Measurements from ENCODE around the gene ZNF280B.

ZNF280B gene

GRCh38 chr22:22547226-22547625 lies 38.7 kb upstream of the ZNF280B start:
- TF ChIP-seq CTCF (conservative IDR thresholded peaks at IDR 0.05) (no peak), ZFX (IDR thresholded peaks at IDR 0.05) (no peak)
- no peak overlapping the region for H3K27ac ChIP-seq

GRCh38 chr22:22546490-22546889 lies 37.9 kb upstream of the ZNF280B start:
- no peak overlapping the region for H3K27ac ChIP-seq
- no peak for TF ChIP-seq CTCF (conservative IDR thresholded peaks at IDR 0.05)
- no peak for TF ChIP-seq ZFX (IDR thresholded peaks at IDR 0.05)

GRCh38 chr22:22545084-22545483 lies 36.5 kb upstream of the ZNF280B start:
- no peak overlapping the region for H3K27ac ChIP-seq

GRCh38 chr22:22538226-22538989 lies 29.9 kb upstream of the ZNF280B start:
- TF ChIP-seq ZFX (IDR thresholded peaks at IDR 0.05) = no peak
- TF ChIP-seq CTCF (conservative IDR thresholded peaks at IDR 0.05) = no peak
- H3K27ac ChIP-seq = no peak overlapping the region

More at GRCh38 chr22:22545084-22545483, 36.5 kb upstream of the ZNF280B start:
- TF ChIP-seq CTCF (conservative IDR thresholded peaks at IDR 0.05) (no peak), ZFX (IDR thresholded peaks at IDR 0.05) (no peak)

- H3K27ac ChIP-seq = no peak overlapping the region
Measured at GRCh38 chr22:22536916-22537315, 28.4 kb upstream of the ZNF280B start.

GRCh38 chr22:22536515-22536914 lies 28.0 kb upstream of the ZNF280B start:
- no peak overlapping the region for H3K27ac ChIP-seq
- TF ChIP-seq CTCF (conservative IDR thresholded peaks at IDR 0.05) (no peak), ZFX (IDR thresholded peaks at IDR 0.05) (no peak)

More at GRCh38 chr22:22536916-22537315, 28.4 kb upstream of the ZNF280B start:
- TF ChIP-seq ZFX (IDR thresholded peaks at IDR 0.05) (no peak), CTCF (conservative IDR thresholded peaks at IDR 0.05) (no peak)

GRCh38 chr22:22535662-22536061 lies 27.1 kb upstream of the ZNF280B start:
- TF ChIP-seq ZFX (IDR thresholded peaks at IDR 0.05) (no peak), CTCF (conservative IDR thresholded peaks at IDR 0.05) (no peak)
- no peak overlapping the region for H3K27ac ChIP-seq
